Putamen (tissue), 1 donor: Measurements from ENCODE around the gene ATG7.
"Not testable (repeated sequence)": the region's sequence is repeated elsewhere in the genome, so short reads cannot be mapped to it uniquely, and the experiment has no call there.

ENCODE experiments used
- DNase-seq: peaks from one replicate; pipeline ENCODE4 v3.0.0-alpha.2; 2016; ENCODE audit warnings: low spot score

The ATG7 gene

GRCh38 chr3:11568503-11569155, 296.4 kb downstream of the ATG7 start:
- DNase-seq = peak; percentile 70

GRCh38 chr3:11569156-11569741, 297.1 kb downstream of the ATG7 start:
- DNase-seq = no peak

DNA sequence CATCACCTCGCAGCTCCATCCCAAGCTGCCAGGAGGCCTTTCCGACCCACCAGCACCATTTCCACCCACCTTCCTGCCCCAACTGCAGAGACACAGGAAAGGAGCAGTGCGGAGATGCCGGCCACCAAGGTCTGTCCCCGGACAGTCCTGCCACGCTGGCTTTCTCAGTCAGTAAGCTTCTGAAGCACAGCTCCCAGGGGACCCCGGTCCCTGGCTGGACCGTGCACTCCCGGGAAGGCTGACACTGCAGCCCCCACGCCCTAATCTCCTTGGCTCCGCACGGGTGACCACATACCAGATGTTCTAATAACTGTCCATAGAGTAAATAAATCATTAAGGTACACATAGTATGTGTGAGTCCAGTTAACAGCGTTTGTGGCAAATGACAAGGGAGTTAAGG, 298.1 kb downstream of the ATG7 start:
- DNase-seq = no peak

DNA sequence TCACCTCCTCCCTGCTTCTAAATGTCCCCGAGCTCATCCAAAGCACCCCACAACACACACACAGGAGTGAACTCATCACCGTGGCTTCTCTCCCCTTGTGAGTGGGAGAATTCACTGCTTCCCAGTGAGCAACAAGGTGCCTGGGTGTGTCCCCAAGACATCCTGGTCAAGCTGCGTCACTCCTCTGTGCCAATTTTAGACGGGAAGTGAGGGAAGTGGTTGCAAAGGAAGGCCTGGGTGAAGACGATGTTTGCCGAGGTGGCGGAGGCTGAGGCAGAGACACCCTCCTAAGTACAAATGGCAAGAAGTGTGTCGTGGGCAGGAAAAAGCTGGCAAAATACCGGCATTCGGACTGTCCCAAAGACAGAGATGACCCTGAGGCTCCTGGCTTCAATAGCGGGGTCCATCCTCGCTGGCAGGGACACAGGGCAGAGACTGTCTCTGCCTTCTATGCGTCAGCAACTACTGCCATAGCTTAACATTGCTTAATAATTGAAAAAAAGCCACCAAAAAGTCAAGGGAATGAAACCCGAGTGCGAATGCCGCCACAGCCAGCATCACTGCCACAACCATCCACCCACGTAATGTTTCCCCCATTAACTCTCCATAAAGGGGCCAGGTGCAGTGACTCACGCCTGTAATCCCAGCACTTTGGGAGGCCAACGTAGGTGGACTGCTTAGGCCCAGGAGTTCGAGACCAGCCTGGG, 298.7 kb downstream of the ATG7 start:
- DNase-seq = no peak

DNA sequence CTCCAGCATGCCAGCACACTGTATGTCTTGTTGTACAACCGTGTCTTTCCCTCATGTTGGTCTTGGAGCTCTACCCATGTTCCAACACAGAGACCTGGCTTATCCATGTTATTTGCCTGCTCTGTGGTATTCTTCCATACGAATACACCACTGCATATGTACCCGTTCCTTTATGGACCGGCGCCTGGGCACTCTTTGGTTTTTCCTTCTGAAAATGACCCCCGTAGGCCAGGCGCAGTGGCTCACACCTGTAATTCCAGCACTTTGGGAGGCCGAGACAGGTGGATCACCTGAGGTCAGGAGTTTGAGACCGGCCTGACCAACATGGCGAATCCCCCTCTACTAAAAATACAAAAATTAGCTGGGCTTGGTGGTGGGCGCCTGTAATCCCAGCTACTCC, 300.5 kb downstream of the ATG7 start:
- not testable (repeated sequence) for DNase-seq

DNA sequence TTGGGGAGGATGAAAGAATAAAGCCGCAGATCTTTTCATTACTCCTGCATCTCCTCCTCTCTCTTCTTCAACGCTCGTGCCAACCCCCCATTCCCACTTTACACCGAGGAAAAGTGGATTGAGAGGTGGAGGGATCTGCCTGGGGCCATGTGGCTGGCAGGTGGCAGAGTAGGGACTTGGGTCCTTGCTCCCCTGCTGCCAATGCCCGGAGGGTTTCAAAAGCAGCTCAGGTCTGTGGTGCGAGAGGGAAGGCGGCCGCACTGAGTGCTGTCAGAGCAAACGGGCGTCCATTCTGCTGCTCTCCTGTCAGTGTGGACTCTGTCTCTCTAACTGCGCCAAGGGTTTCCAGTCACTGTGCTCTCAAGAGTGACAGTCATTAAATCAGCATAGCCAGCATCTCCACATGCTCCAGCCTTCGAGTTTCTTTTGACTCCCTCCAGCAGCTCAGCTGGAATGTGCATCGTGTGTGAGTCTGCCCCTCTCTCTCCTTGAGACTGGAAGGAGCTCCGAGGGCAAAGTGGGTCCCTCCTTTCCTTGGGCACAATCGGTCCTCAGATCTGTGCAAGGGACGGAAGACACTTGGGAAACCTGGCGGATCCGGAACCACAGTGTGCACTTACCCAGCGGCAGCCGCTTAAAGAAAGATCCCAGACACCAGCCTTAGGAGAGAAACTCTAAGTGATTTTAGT, 302.9 kb downstream of the ATG7 start:
- no peak for DNase-seq

DNA sequence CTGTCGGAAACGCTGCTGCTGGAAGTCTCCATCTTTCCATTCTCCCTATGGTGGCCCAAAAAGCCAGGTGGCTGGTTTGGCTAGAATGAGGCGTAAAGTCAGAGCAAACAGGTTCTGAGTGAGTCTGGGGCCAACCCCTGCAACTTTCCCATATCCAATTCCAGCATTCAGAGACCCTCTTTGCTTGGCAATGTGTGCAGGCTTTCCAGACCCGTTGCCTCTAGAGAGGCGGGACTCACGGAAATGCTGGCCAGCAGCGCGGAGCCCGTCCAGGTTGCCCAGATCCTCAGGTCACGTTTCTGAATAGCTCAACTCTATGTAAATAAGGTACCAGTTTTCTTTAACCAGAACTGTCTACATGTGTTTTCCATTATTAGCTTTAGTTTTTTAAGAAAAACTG, 303.5 kb downstream of the ATG7 start:
- DNase-seq = no peak

DNA sequence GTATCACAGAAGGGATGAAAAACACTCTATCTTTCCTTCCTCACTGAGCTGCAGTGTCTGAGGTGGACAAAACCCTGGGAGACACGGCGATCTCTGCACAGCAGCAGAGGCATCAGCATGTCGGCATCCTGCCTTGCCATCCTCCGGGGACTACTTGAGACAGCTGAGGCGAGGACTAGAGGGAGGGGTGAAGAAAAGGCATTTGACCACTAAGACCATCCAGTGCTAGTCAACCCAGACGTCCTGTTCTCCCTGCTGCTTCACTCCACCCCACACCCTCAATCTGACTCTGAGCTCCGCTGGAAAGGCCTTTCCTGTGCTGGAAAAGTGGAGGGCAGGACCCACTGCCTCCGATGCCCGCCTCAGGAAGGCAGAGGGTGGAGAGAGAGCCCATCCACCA, 304.3 kb downstream of the ATG7 start:
- DNase-seq = no peak

DNA sequence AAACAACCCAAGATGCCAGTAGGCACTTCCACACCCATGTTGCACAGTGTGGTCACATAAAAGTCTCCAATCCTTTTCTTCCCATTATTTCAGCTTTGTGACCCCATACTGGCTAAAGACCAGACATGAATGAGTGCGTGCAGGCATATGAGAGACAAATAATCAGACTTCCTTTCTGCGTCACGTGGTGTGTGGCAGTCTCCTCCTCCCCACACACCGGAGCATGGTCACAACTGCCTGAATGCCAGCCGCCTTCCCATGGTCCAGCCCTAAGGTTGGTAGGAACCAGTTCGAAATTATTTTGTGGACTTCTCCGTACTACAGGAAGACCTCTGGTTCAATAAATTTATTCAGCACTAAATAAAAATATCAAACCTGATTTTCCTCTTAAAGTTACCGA, 306.0 kb downstream of the ATG7 start:
- DNase-seq = no peak

- DNase-seq = no peak
Observed at GRCh38 chr3:11580645-11581044, 308.4 kb downstream of the ATG7 start.

GRCh38 chr3:11581237-11582190, 309.3 kb downstream of the ATG7 start:
- no peak for DNase-seq

- DNase-seq = peak; percentile 85
Observed at GRCh38 chr3:11582191-11582968, 310.2 kb downstream of the ATG7 start.

DNA sequence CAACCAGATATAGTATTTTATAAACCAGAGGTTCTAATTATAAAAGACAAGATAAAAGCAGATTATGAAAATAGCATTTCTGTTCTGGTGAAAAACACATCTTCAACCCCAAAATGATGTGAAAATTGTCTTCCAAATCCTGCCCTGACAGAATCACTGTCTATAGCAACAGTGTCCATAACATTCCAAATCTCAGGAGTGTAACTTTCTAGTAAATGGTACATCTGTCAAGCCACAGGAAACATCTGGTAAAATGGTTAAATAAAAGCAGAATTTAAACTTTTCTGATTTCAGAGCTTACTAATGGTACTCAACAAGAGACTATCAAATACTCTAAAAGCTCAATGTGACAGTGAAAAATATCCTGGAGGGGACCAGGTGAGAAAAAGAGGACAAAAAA, 311.0 kb downstream of the ATG7 start:
- no peak for DNase-seq

GRCh38 chr3:11583638-11584046, 311.4 kb downstream of the ATG7 start:
- no peak for DNase-seq

DNA sequence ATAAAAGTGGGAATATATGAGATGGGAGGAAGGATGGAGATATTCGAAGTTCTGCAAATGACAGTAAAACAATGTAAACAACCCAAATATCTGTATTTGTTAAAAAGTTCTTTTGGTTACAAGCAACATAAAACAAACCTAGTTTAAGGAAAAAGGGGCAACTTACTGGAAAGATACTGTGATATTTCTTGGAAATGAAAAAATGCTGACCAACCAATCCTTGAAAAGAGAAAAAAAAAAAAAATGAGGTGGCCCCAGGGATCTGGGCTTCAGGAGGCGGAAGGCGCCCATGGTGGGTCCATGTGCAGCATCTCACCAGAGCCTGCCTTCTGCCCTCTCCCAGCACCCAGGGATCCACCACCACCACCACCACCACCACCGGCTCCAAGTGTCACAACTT, 312.4 kb downstream of the ATG7 start:
- no peak for DNase-seq

GRCh38 chr3:11587766-11588165, 315.6 kb downstream of the ATG7 start:
- no peak for DNase-seq

DNA sequence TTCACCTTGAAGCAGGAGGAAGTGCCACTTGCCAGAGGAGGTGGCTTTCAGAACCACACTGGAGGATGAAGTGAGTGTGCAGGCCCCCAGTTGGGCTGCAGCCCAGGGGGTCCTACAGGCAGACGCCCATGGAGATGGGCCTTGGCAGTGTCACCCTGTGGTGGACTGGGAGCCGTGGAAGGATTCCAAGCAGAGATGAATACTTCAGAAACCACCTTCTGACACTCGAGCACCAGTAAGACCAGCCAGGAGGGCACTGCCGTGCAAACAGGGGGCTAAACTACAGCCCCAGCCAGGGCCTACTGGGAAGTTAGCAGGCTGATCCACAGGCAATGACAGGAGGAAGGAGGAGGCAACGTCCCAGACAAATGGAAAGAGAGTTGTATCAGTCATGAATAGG, 316.1 kb downstream of the ATG7 start:
- DNase-seq = no peak

DNA sequence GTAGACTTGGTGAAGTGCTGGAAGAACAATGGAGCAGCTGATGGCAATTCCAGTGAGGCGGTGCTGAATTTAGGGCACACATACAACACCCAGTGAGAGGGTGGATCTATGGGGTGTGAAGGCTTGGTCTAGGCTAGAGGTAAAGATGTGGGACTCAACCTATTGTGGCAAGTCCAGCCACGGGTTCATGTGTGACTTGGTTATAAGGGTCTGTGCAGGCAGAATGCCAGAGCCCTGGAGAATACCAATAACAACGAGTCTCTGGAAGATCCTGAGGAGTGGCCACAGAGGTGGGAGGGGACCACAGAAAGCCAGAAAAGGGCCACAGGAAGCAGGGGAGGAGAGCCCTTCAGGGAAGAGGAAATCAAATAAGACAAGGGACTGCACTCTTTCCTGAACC, 316.6 kb downstream of the ATG7 start:
- no peak for DNase-seq

DNA sequence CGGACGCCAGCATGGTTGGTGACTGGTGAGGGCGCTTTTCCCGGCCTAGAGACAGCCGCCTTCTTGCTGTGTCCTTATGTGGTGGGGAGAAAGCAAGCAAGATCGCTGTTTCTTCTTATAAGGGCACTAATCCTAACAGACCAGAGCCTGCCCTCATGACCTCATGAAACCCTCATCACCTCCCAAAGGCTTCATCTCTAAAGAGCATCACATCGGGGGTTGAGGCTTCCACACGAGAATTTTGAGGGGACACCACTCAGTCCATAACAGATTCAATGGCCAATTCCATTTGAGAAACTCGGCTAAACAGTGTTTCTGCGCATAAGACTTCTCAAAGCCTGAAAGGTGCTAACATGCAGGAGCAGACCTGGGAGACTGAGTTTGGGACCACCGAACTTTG, 317.5 kb downstream of the ATG7 start:
- DNase-seq = no peak

GRCh38 chr3:11591002-11591355, 318.8 kb downstream of the ATG7 start:
- DNase-seq = no peak
